GM13977 (cell line): ENCODE measurements around the gene ARHGAP11A.

Experiments used
- DNase-seq: peaks from one replicate; pipeline ENCODE4 v3.0.0; 2012; ENCODE audit warnings: low spot score
- in situ Hi-C: fragments of 300-500 bp; cut with MboI; formaldehyde crosslinking; loops from one replicate; pipeline ENCODE4 v1.12.0; 2022; ENCODE audit warnings: low sequenced_read_pairs, low pct_unique_long_range_greater_than_20kb, mixed read lengths, inconsistent platforms; ENCODE audit not compliant: unreplicated experiment
- TF ChIP-seq, protein P1 (sequence below): IDR thresholded peaks from 2 replicates; pipeline ENCODE4 v1.5.1; 2012; ENCODE audit warnings: mild to moderate bottlenecking, control low read depth; ENCODE audit not compliant: insufficient read depth; ENCODE audit errors: extremely low read depth, missing control alignments

ARHGAP11A gene

DNA sequence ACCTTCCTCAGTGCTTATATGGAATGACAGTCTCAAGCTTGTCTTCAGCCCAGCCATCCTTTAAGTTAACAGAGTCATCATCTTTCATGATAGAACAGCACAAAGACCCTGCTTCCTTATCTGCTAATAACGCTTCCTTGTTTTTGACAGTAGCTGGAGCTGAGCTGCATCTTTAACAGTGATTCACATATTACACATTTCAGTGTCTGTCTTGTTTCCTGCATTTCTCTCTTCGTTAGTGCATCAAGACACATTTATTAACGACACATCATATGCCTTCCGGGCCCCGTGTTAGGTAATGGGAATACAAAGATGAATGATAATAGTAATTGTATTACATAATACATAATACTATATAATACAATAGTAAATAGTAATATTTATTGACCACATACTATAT lies 72.3 kb downstream of the ARHGAP11A start:
- no peak for DNase-seq
- in situ Hi-C loops = no loop called here
- TF ChIP-seq, protein P1, sequence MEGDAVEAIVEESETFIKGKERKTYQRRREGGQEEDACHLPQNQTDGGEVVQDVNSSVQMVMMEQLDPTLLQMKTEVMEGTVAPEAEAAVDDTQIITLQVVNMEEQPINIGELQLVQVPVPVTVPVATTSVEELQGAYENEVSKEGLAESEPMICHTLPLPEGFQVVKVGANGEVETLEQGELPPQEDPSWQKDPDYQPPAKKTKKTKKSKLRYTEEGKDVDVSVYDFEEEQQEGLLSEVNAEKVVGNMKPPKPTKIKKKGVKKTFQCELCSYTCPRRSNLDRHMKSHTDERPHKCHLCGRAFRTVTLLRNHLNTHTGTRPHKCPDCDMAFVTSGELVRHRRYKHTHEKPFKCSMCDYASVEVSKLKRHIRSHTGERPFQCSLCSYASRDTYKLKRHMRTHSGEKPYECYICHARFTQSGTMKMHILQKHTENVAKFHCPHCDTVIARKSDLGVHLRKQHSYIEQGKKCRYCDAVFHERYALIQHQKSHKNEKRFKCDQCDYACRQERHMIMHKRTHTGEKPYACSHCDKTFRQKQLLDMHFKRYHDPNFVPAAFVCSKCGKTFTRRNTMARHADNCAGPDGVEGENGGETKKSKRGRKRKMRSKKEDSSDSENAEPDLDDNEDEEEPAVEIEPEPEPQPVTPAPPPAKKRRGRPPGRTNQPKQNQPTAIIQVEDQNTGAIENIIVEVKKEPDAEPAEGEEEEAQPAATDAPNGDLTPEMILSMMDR = no peak

DNA sequence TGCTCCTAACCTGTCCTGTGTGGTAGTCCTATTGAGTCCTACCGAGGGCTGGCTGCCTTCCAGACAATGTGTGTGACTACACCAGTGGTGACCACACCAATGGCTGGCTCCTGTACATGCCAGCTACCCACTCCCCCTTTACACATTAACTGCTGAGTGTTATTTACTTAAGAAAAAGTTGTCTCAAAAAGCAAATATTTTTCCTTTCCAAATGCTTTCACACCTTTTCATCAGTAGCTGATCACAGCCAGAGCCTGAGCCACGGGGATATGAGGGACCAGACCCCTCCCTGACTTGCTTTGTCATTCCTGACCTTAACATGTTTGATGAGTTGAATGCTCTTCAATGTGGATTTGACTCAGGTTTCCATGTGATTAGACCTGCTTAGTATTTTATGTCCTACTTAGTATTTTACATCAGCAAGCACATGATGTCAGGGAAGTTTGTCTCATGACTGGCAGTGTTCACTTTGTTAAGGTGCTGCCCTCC lies 72.9 kb downstream of the ARHGAP11A start:
- DNase-seq = no peak
- TF ChIP-seq, protein P1 = no peak

More for the DNA sequence above, 72.9 kb downstream of the ARHGAP11A start:
- in situ Hi-C loops = no loop called here
